GM21619 (cell line): Measurements from ENCODE around the gene PVALB.
"Not testable (repeated sequence)": the region's sequence is repeated elsewhere in the genome, so short reads cannot be mapped to it uniquely, and the experiment has no call there.

Source experiments
- ATAC-seq: cut with Tn5 transposase; IDR thresholded peaks from one replicate; pipeline ENCODE4 v1.9.1; 2021; ENCODE audit not compliant: unreplicated experiment

PVALB gene

GRCh38 chr22:36759481-36760159, 57.2 kb downstream of the PVALB start:
- ATAC-seq, result no peak

GRCh38 chr22:36758792-36759271, 58.0 kb downstream of the PVALB start:
- no peak for ATAC-seq

GRCh38 chr22:36757668-36758211, 59.1 kb downstream of the PVALB start:
- no peak for ATAC-seq

GRCh38 chr22:36756746-36757655, 59.8 kb downstream of the PVALB start:
- no peak for ATAC-seq

- no peak for ATAC-seq
These were observed 60.8 kb downstream of the PVALB start for GRCh38 chr22:36756031-36756430.

GRCh38 chr22:36755316-36755715, 61.5 kb downstream of the PVALB start:
- ATAC-seq, result no peak

GRCh38 chr22:36754881-36755280, 62.0 kb downstream of the PVALB start:
- ATAC-seq, result not testable (repeated sequence)

- ATAC-seq, result no peak
These were observed 62.9 kb downstream of the PVALB start for GRCh38 chr22:36753916-36754315.

- no peak for ATAC-seq
These were observed 63.6 kb downstream of the PVALB start for GRCh38 chr22:36753120-36753802.
